B cell (primary cell): ENCODE results near the gene EEPD1. TPM values are rescaled to one million over a fixed set of nuclear protein-coding genes. Genes with fewer than 3 reads are reported as not detected.

Source experiments
- ATAC-seq: fragments of 200-7000 bp; cut with Tn5 transposase; one replicate; pipeline ENCODE4 v1.10.0; 2021; ENCODE audit warnings: low read depth, mild to moderate bottlenecking, moderate number of reproducible peaks, moderate library complexity
- CTCF ChIA-PET: fragments of 350-600 bp; sonication (Branson Sonifier 250); formaldehyde crosslinking; loops from one replicate; lab custom pipeline; 2021; ENCODE audit warnings: antibody characterized with exemption, inconsistent platforms; lab: Charles Lee
- POLR2A ChIA-PET: fragments of 350-600 bp; sonication (Branson Sonifier 250); formaldehyde crosslinking; loops from one replicate; lab custom pipeline; 2021; ENCODE audit warnings: antibody characterized with exemption; lab: Charles Lee
- DNase-seq: peaks from one replicate; pipeline ENCODE4 v3.0.0; 2013
- H2AFZ ChIP-seq: 2 replicates; pipeline ENCODE4 v1.6.1; 2012; ENCODE audit warnings: mild to moderate bottlenecking, low read depth, low read length; ENCODE audit not compliant: insufficient read depth, poor library complexity, severe bottlenecking
- H3K27ac ChIP-seq, 2 donors: 1 replicate in 1 of 2; 2 replicates in 1 of 2; pipeline ENCODE4 v1.5.1; 2012 to 2013; ENCODE audit warnings: low read length in 2 of 2, mild to moderate bottlenecking in 2 of 2, moderate library complexity in 1 of 2
- H3K27me3 ChIP-seq, 4 experiments: fragments of 200-600 bp in 1 of 4; sonication (generic) in 1 of 4; replicated peaks in 1 of 4; 1 replicate in 2 of 4; 2 replicates in 2 of 4; pipeline versions ENCODE4 v1.6.1 to v1.7.0; 2013 to 2016; ENCODE audit warnings: low read length in 3 of 4, mild to moderate bottlenecking in 2 of 4, mixed read lengths in 1 of 4, moderate library complexity in 1 of 4; ENCODE audit not compliant: insufficient read depth in 4 of 4, control insufficient read depth in 3 of 4; ENCODE audit errors: control extremely low read depth in 1 of 4
- H3K36me3 ChIP-seq, 2 experiments: replicated peaks in 1 of 2; 1 replicate in 1 of 2; 2 replicates in 1 of 2; pipeline versions ENCODE4 v1.6.1 to v1.7.1; 2013; ENCODE audit warnings: low read length in 1 of 2; ENCODE audit not compliant: insufficient read depth in 2 of 2, control insufficient read depth in 1 of 2; ENCODE audit errors: control extremely low read depth in 1 of 2, extremely low read depth in 1 of 2
- H3K4me1 ChIP-seq, 2 donors: fragments of 200-600 bp in 1 of 2; sonication (generic) in 1 of 2; 1 replicate in 1 of 2; 2 replicates in 1 of 2; pipeline versions ENCODE4 v1.5.1 to v1.6.1; 2013 to 2017; ENCODE audit warnings: low read length in 2 of 2; ENCODE audit not compliant: control insufficient read depth in 2 of 2, insufficient read depth in 2 of 2
- H3K4me2 ChIP-seq: replicated peaks from 2 replicates; pipeline ENCODE3; 2012; ENCODE audit warnings: mild to moderate bottlenecking, low read depth, low read length; ENCODE audit not compliant: poor library complexity, severe bottlenecking
- H3K4me3 ChIP-seq, 5 experiments: fragments of 200-600 bp in 1 of 5; sonication (generic) in 1 of 5; 1 replicate in 3 of 5; 2 replicates in 2 of 5; pipeline versions ENCODE4 v1.5.1 to v1.7.0; 2011 to 2016; ENCODE audit warnings: low read length in 4 of 5, mild to moderate bottlenecking in 4 of 5, low read depth in 2 of 5, control low read depth in 1 of 5, moderate library complexity in 1 of 5; ENCODE audit not compliant: insufficient read depth in 1 of 5; ENCODE audit errors: control extremely low read depth in 1 of 5, extremely low read depth in 1 of 5
- H3K79me2 ChIP-seq: fragments of 200-600 bp; sonication (generic); one replicate; pipeline ENCODE4 v1.6.0; 2016; ENCODE audit warnings: low read length; ENCODE audit not compliant: control insufficient read depth, insufficient read depth
- H3K9ac ChIP-seq: fragments of 200-600 bp; sonication (generic); 2 replicates; pipeline ENCODE4 v1.6.1; 2017; ENCODE audit warnings: mild to moderate bottlenecking, low read length, moderate library complexity
- H3K9me3 ChIP-seq, 3 donors: one replicate each; pipeline versions ENCODE4 v1.6.1 to v1.7.1; 2013; ENCODE audit warnings: low read length in 2 of 3; ENCODE audit not compliant: control insufficient read depth in 2 of 3, insufficient read depth in 1 of 3; ENCODE audit errors: control extremely low read depth in 1 of 3
- H4K20me1 ChIP-seq: 2 replicates; pipeline ENCODE4 v1.6.0; 2012; ENCODE audit warnings: mild to moderate bottlenecking, low read length; ENCODE audit not compliant: insufficient read depth, control insufficient read depth, poor library complexity, severe bottlenecking
- H3K27ac Mint-ChIP-seq: one replicate; pipeline ENCODE4 v1.8.0; 2021; ENCODE audit warnings: mixed read lengths
- H3K27me3 Mint-ChIP-seq: one replicate; pipeline ENCODE4 v1.8.0; 2021; ENCODE audit warnings: mixed read lengths
- H3K4me1 Mint-ChIP-seq: one replicate; pipeline ENCODE4 v1.8.0; 2021; ENCODE audit warnings: mixed read lengths
- H3K4me3 Mint-ChIP-seq: one replicate; pipeline ENCODE4 v1.8.0; 2021; ENCODE audit warnings: mixed read lengths
- H3K9me3 Mint-ChIP-seq: one replicate; pipeline ENCODE4 v1.8.0; 2022; ENCODE audit warnings: mixed read lengths; ENCODE audit not compliant: insufficient read depth
- CTCF ChIP-seq: fragments of 200-600 bp; IDR thresholded peaks from one replicate; pipeline ENCODE4 v1.8.0; 2022; ENCODE audit warnings: antibody characterized with exemption, mild to moderate bottlenecking
- EZH2 ChIP-seq: IDR thresholded peaks from 2 replicates; pipeline ENCODE4 v1.6.1; 2012; ENCODE audit warnings: borderline replicate concordance, low read depth, mild to moderate bottlenecking, moderate library complexity, low read length; ENCODE audit not compliant: insufficient read depth, poor library complexity, severe bottlenecking
- WGBS: methylation state at CpG from one replicate; pipeline ENCODE4 v1.1.5; 2013; ENCODE audit warnings: missing lambda C conversion rate; ENCODE audit not compliant: insufficient coverage; 5-methylcytosine and 5-hydroxymethylcytosine counted together
- intact Hi-C: fragments of 100-400 bp; cut with micrococcal nuclease; formaldehyde crosslinking; loops from one replicate; pipeline ENCODE4 v1.10.0; 2022
- polyA plus RNA-seq: library from polyadenylated mRNA; depleted of rRNA; stranded (reverse); fragments of >200 nt; gene quantifications from 2 replicates; pipeline ENCODE4 v1.2.3, GENCODE V29; 2012
- total RNA-seq, 2 donors: library from RNA; stranded (reverse); fragments of 120-200 nt in 1 of 2; gene quantifications; 1 replicate in 1 of 2; 2 replicates in 1 of 2; pipeline versions ENCODE4 v1.2.3 to v1.2.4, GENCODE V29; 2013 to 2022

EEPD1 gene
- total and polyA plus RNA-seq, 2 donors (not counting 1 experiment from before 2014, with no cell fraction given): 0.49 to 4.1 TPM

DNA sequence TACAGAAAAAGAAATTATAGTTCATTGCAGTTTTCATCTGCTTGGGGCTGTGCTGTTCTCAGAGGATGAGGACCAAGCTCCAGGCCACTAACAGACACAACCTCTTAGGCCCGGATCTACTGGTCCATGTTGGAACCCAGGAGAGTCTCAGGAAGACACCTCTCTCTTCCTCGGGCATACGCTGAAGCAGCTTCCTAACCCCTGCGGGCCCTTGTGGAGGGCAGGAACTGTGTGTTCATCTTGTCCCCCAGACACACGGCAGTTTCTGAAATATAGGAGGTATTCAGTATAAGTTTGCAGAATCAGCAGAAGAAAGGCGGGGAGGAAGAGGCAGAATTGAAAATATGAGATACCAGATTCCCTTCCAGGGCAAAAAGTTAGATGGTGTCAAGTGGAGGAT, 78.4 kb downstream of the EEPD1 start:
- no peaks in the 10 kb centered on the region for H3K79me2 ChIP-seq
- CTCF ChIA-PET: no interaction called here
- H3K4me3 ChIP-seq: no peak overlapping the region
- Mint-ChIP-seq H3K4me1 (no peaks in the 10 kb centered on the region), H3K27ac (no peak overlapping the region), H3K9me3 (no peaks in the 10 kb centered on the region), H3K27me3 (no peaks in the 10 kb centered on the region), H3K4me3 (no peak overlapping the region)
- intact Hi-C loops: no loop called here
- no peak overlapping the region for H2AFZ ChIP-seq
- no peak for TF ChIP-seq CTCF
- TF ChIP-seq EZH2: no peak
- peaks cover 0 to 9% (median 0%) of the 10 kb centered on the region in 3 donors for H3K9me3 ChIP-seq
- H3K36me3 ChIP-seq: no peaks in the 10 kb centered on the region
- no peak for ATAC-seq
- no peaks in the 10 kb centered on the region for H3K4me1 ChIP-seq
- H4K20me1 ChIP-seq: no peaks in the 10 kb centered on the region
- 93% methylated on average over 4 of the region's 6 CpGs for WGBS
- no peak overlapping the region for H3K4me2 ChIP-seq
- no peak overlapping the region for H3K27ac ChIP-seq
- no peak for DNase-seq
- POLR2A ChIA-PET: no interaction called here
- no peaks in the 10 kb centered on the region for H3K27me3 ChIP-seq
- H3K9ac ChIP-seq: no peak overlapping the region

- Histone ChIP-seq H2AFZ (no peak overlapping the region), H3K4me3 (no peak overlapping the region), H3K4me2 (no peak overlapping the region), H3K9me3 (peaks cover 0 to 9% (median 0%) of the 10 kb centered on the region in 3 donors), H3K9ac (no peak overlapping the region), H3K36me3 (no peaks in the 10 kb centered on the region), H3K79me2 (no peaks in the 10 kb centered on the region), H3K4me1 (no peaks in the 10 kb centered on the region), H3K27me3 (no peaks in the 10 kb centered on the region), H3K27ac (no peak overlapping the region), H4K20me1 (no peaks in the 10 kb centered on the region)
- TF ChIP-seq CTCF: no peak
- TF ChIP-seq EZH2: no peak
- ATAC-seq (no peak), DNase-seq (no peak)
- H3K4me3 Mint-ChIP-seq: no peak overlapping the region
- POLR2A ChIA-PET: no interaction called here
- H3K27me3 Mint-ChIP-seq: no peaks in the 10 kb centered on the region
- no peak overlapping the region for H3K27ac Mint-ChIP-seq
- CTCF ChIA-PET: no interaction called here
- intact Hi-C loops: no loop called here
- H3K9me3 Mint-ChIP-seq: no peaks in the 10 kb centered on the region
- H3K4me1 Mint-ChIP-seq: no peaks in the 10 kb centered on the region
- WGBS: 89% methylated on average over 1 of the region's 1 CpG
Measured at GRCh38 chr7:36232555-36232954, 79.5 kb downstream of the EEPD1 start.
